ENCODE results near the gene ZNF467.

The ZNF467 gene

GRCh38 chr7:149768931-149769330 lies 4.5 kb downstream of the ZNF467 start:
- no peak overlapping the region for H3K27ac ChIP-seq
- H3K4me1 ChIP-seq (ENCODE audit: low read depth, poor library complexity, severe bottlenecking): peaks cover 6% of the 10 kb centered on the region
- H4K20me1 ChIP-seq (ENCODE audit: insufficient read depth): no peaks in the 10 kb centered on the region
- H3K4me2 ChIP-seq: no peak overlapping the region
- H3K9ac ChIP-seq: no peak overlapping the region
- no peak for TF ChIP-seq CTCF (conservative IDR thresholded peaks at IDR 0.05; ENCODE audit: low read depth, low read length)
- H3K36me3 ChIP-seq (ENCODE audit: insufficient read depth): no peaks in the 10 kb centered on the region
- H3K27me3 ChIP-seq (ENCODE audit: insufficient read depth, low read depth): peaks cover 7% of the 10 kb centered on the region; the same call in 1 of the 2 replicates
- no peaks in the 10 kb centered on the region for H3K79me2 ChIP-seq (ENCODE audit: insufficient read depth, low read depth)
- no peak overlapping the region for H3K4me3 ChIP-seq (IDR thresholded peaks at IDR 0.05; ENCODE audit: insufficient read depth, low read depth, low read length)
- no peak overlapping the region for H2AFZ ChIP-seq (ENCODE audit: low read depth)

GRCh38 chr7:149767068-149767467 lies 6.3 kb downstream of the ZNF467 start:
- H3K27ac ChIP-seq: no peak overlapping the region
- H4K20me1 ChIP-seq (ENCODE audit: insufficient read depth): no peaks in the 10 kb centered on the region
- H3K36me3 ChIP-seq (ENCODE audit: insufficient read depth): no peaks in the 10 kb centered on the region
- H3K9ac ChIP-seq: no peak overlapping the region
- TF ChIP-seq CTCF (conservative IDR thresholded peaks at IDR 0.05; ENCODE audit: low read depth, low read length): no peak
- no peak overlapping the region for H3K4me3 ChIP-seq (IDR thresholded peaks at IDR 0.05; ENCODE audit: insufficient read depth, low read depth, low read length)
- H2AFZ ChIP-seq (ENCODE audit: low read depth): no peak overlapping the region
- H3K4me1 ChIP-seq (ENCODE audit: low read depth, poor library complexity, severe bottlenecking): peaks cover 6% of the 10 kb centered on the region
- H3K4me2 ChIP-seq: no peak overlapping the region
- no peaks in the 10 kb centered on the region for H3K79me2 ChIP-seq (ENCODE audit: insufficient read depth, low read depth)
- no peaks in the 10 kb centered on the region for H3K27me3 ChIP-seq (ENCODE audit: insufficient read depth, low read depth)

- no peaks in the 10 kb centered on the region for H3K36me3 ChIP-seq (ENCODE audit: insufficient read depth)
- H3K4me2 ChIP-seq: no peak overlapping the region
- H3K9ac ChIP-seq: no peak overlapping the region
- H3K27ac ChIP-seq: no peak overlapping the region
- H3K79me2 ChIP-seq (ENCODE audit: insufficient read depth, low read depth): no peaks in the 10 kb centered on the region
- peaks cover 4% of the 10 kb centered on the region for H3K4me1 ChIP-seq (ENCODE audit: low read depth, poor library complexity, severe bottlenecking)
- H2AFZ ChIP-seq (ENCODE audit: low read depth): no peak overlapping the region
- H3K27me3 ChIP-seq (ENCODE audit: insufficient read depth, low read depth): no peaks in the 10 kb centered on the region
- no peak for TF ChIP-seq CTCF (conservative IDR thresholded peaks at IDR 0.05; ENCODE audit: low read depth, low read length)
- no peaks in the 10 kb centered on the region for H4K20me1 ChIP-seq (ENCODE audit: insufficient read depth)
- no peak overlapping the region for H3K4me3 ChIP-seq (IDR thresholded peaks at IDR 0.05; ENCODE audit: insufficient read depth, low read depth, low read length)
These were observed 7.2 kb downstream of the ZNF467 start for GRCh38 chr7:149766135-149766675.

- Histone ChIP-seq H3K79me2 (ENCODE audit: insufficient read depth, low read depth) (no peaks in the 10 kb centered on the region), H3K4me2 (no peak overlapping the region), H3K27ac (no peak overlapping the region), H3K36me3 (ENCODE audit: insufficient read depth) (no peaks in the 10 kb centered on the region), H3K4me1 (ENCODE audit: low read depth, poor library complexity, severe bottlenecking) (no peaks in the 10 kb centered on the region), H3K4me3 (IDR thresholded peaks at IDR 0.05; ENCODE audit: insufficient read depth, low read depth, low read length) (no peak overlapping the region), H3K27me3 (ENCODE audit: insufficient read depth, low read depth) (no peaks in the 10 kb centered on the region), H3K9ac (no peak overlapping the region), H4K20me1 (ENCODE audit: insufficient read depth) (no peaks in the 10 kb centered on the region), H2AFZ (ENCODE audit: low read depth) (no peak overlapping the region)
- no peak for TF ChIP-seq CTCF (conservative IDR thresholded peaks at IDR 0.05; ENCODE audit: low read depth, low read length)
These were observed 7.8 kb downstream of the ZNF467 start for GRCh38 chr7:149765399-149766121.
